Measurements from ENCODE around the gene MAP6D1. TPM values are rescaled to one million over a fixed set of nuclear protein-coding genes. Genes with fewer than 3 reads are reported as not detected.
"Not testable (repeated sequence)": the region's sequence is repeated elsewhere in the genome, so short reads cannot be mapped to it uniquely, and the experiment has no call there.

Gene MAP6D1
- total and polyA plus RNA-seq, 12 donors, result 0.94 to 4.5 (median 2.4) TPM; not detected in 1

GRCh38 chr3:183782576-183783276, 42.7 kb downstream of the MAP6D1 start:
- intact Hi-C loops (cut with DNase I), result no loop called here
- peaks cover 0 to 35% (median 8%) of the 10 kb centered on the region in 9 donors for H3K4me1 ChIP-seq
- peak overlapping the region in 1 of 10 donors; percentile 3 for H3K27ac ChIP-seq
- ATAC-seq, result no peak
- DNase-seq, result no peak
- WGBS, 2 donors, result 54 to 58% methylated on average over 7 of the region's 7 CpGs
- peaks cover 0 to 99% (median 50%) of the 10 kb centered on the region in 9 donors for H3K36me3 ChIP-seq
- H3K9me3 ChIP-seq, result no peaks in the 10 kb centered on the region
- H3K4me3 ChIP-seq, result no peak overlapping the region
- H3K27me3 ChIP-seq, result no peaks in the 10 kb centered on the region
- TF ChIP-seq, protein P1, sequence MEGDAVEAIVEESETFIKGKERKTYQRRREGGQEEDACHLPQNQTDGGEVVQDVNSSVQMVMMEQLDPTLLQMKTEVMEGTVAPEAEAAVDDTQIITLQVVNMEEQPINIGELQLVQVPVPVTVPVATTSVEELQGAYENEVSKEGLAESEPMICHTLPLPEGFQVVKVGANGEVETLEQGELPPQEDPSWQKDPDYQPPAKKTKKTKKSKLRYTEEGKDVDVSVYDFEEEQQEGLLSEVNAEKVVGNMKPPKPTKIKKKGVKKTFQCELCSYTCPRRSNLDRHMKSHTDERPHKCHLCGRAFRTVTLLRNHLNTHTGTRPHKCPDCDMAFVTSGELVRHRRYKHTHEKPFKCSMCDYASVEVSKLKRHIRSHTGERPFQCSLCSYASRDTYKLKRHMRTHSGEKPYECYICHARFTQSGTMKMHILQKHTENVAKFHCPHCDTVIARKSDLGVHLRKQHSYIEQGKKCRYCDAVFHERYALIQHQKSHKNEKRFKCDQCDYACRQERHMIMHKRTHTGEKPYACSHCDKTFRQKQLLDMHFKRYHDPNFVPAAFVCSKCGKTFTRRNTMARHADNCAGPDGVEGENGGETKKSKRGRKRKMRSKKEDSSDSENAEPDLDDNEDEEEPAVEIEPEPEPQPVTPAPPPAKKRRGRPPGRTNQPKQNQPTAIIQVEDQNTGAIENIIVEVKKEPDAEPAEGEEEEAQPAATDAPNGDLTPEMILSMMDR (IDR thresholded peaks at IDR 0.05), result no peak

DNA sequence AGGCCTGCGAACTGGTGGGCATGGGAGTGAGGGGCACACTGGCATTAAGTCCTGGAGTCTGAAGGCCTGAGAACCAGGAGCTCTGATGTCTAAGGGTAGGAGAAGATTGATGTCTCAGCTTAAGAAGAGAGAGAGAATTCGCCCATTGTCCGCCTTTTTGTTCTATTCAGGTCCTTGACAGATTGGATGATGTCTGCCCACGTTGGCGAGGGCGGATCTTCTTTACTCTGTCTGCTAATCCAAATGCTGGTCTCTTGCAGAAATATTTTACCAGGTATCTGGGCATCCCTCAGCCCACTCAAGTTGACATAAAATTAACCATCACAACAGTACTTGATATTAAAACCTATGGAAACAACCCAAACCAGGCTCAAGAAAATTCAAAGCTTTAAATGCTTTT, 44.1 kb downstream of the MAP6D1 start:
- DNase-seq (no peak), ATAC-seq (no peak)
- H3K9me3 ChIP-seq, result no peaks in the 10 kb centered on the region
- WGBS, 2 donors, result 97 to 98% methylated on average over 6 of the region's 6 CpGs
- intact Hi-C loops (cut with DNase I), result no loop called here
- no peak overlapping the region for H3K4me3 ChIP-seq
- H3K27ac ChIP-seq, result no peak overlapping the region
- H3K27me3 ChIP-seq, result no peaks in the 10 kb centered on the region
- peaks cover 0 to 44% (median 8%) of the 10 kb centered on the region in 9 donors for H3K4me1 ChIP-seq
- TF ChIP-seq, protein P1 (IDR thresholded peaks at IDR 0.05), result no peak
- H3K36me3 ChIP-seq, result peaks cover 0 to 99% (median 49%) of the 10 kb centered on the region in 9 donors

DNA sequence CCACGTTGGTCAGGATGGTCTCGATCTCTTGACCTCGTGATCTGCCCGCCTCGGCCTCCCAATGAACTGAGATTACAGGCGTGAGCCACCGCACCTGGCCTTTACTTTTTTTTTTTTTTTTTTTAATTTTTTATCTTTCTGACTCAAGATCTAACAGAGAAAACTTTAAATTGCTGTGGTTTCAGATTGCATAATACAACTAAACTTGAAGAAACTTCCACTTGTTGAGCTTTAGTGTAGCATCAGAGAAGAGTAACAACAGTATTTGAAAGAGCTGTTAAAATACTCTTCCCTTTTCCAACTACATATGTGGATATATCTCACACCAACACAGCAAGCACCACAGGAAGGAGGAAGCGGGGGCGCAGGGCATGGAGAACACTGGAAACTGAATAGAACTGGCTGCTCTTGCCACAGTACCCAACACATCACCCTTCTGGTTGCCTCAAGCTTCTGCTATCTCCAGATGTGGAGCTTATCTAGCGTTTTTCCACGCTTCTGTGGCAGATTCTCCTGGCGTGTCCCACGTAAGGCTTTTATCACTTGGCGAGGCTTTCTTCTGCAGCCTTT, 45.4 kb downstream of the MAP6D1 start:
- no peak for DNase-seq
- no peaks in the 10 kb centered on the region for H3K9me3 ChIP-seq
- intact Hi-C loops (cut with DNase I), result no loop called here
- WGBS, 2 donors, result 89 to 91% methylated on average over 14 of the region's 14 CpGs
- H3K27me3 ChIP-seq, result no peaks in the 10 kb centered on the region
- ATAC-seq, result peak in 1 of 8 donors; percentile 13
- peaks cover 0 to 47% (median 11%) of the 10 kb centered on the region in 9 donors for H3K4me1 ChIP-seq
- TF ChIP-seq, protein P1 (IDR thresholded peaks at IDR 0.05), result no peak
- H3K27ac ChIP-seq, result no peak overlapping the region
- H3K4me3 ChIP-seq, result no peak overlapping the region
- H3K36me3 ChIP-seq, result peaks cover 0 to 100% (median 43%) of the 10 kb centered on the region in 9 donors

DNA sequence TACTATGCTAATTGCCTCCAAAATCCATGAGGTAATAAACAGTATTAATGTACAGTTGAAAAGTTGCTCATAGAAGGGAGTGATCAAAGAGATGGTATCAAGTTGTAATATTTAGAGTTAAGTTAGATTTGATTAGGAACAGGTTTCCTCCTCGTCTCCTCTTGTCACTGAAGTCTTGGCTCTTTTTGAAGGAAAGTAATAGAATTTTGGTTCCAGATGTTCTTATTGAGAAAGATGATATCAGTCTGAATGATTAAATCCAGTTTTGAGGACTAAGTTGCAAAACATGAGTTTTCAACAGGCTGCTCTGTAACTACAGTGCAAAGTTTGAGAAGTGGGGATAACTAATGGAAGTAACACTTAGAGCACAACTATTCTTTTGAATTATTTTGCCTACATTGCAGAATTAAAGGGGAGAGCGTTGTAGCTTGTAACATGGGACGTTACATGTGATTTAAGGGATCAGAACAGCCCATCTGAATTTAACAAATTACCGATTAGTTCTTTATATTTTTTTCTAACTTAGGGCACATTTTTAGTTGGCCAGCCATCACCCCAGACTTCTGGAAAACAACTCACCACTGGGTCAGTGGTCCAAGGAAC, 48.3 kb downstream of the MAP6D1 start:
- Histone ChIP-seq H3K36me3 (peaks cover 0 to 100% (median 52%) of the 10 kb centered on the region in 9 donors), H3K4me1 (peaks cover 0 to 21% (median 5%) of the 10 kb centered on the region in 9 donors)
- DNase-seq, result no peak

DNA sequence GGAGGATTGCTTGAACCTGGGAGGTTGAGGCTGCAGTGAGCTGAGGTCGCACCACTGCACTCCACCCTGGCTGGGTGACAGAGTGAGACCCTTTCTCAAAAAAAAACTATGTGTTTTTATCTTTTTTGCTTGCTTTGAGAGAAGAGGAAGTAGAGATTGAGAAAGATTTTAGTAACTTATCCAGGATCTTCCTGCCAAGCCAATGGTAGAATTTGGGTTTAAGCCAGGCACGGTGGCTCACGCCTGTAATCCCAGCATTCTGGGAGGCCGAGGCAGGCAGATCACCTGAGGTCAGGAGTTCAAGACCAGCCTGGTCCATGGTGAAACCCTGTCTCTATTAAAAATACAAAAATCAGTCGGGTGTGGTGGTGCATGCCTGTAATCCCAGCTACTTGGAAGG, 48.9 kb downstream of the MAP6D1 start:
- ATAC-seq; H3K4me3 ChIP-seq; H3K27me3 ChIP-seq; intact Hi-C loops (cut with DNase I); H3K27ac ChIP-seq; DNase-seq; H3K9me3 ChIP-seq: not testable (repeated sequence)
- Histone ChIP-seq H3K4me1 (peaks cover 0 to 20% (median 5%) of the 10 kb centered on the region in 9 donors), H3K36me3 (peaks cover 0 to 100% (median 48%) of the 10 kb centered on the region in 9 donors)
- 89 to 90% methylated on average over 5 of the region's 5 CpGs for WGBS, 2 donors

More for the DNA sequence above, 48.3 kb downstream of the MAP6D1 start:
- Histone ChIP-seq H3K4me3 (no peak overlapping the region), H3K9me3 (no peaks in the 10 kb centered on the region), H3K27ac (no peak overlapping the region), H3K27me3 (no peaks in the 10 kb centered on the region)
- ATAC-seq, result no peak
- WGBS, 2 donors, result 94 to 95% methylated on average over 4 of the region's 4 CpGs
- intact Hi-C loops (cut with DNase I), result no loop called here
- TF ChIP-seq, protein P1 (IDR thresholded peaks at IDR 0.05), result no peak
